DND-41 (cell line): ENCODE results near the gene DUOXA2.
"Not testable (repeated sequence)": the region's sequence is repeated elsewhere in the genome, so short reads cannot be mapped to it uniquely, and the experiment has no call there.

ENCODE experiments used
- ATAC-seq: fragments of 200-7000 bp; cut with Tn5 transposase; 3 replicates; pipeline ENCODE4 v1.9.1; 2021; ENCODE audit warnings: low read depth; ENCODE audit not compliant: insufficient read depth
- DNase-seq: peaks from one replicate; pipeline ENCODE4 v3.0.0-alpha.2; 2020
- H2AFZ ChIP-seq: 2 replicates; pipeline ENCODE4 v1.6.0; 2012; ENCODE audit warnings: low read depth, low read length
- H3K27ac ChIP-seq: 2 replicates; pipeline ENCODE4 v1.5.1; 2012; ENCODE audit warnings: low read length, inconsistent platforms
- H3K27me3 ChIP-seq: fragments of 200-600 bp; sonication (generic); 2 replicates; pipeline ENCODE4 v1.6.0; 2012; ENCODE audit warnings: low read length, mild to moderate bottlenecking, inconsistent platforms; ENCODE audit not compliant: insufficient read depth, poor library complexity
- H3K36me3 ChIP-seq: 2 replicates; pipeline ENCODE4 v1.5.1; 2012; ENCODE audit warnings: low read length, inconsistent platforms; ENCODE audit not compliant: insufficient read depth
- H3K4me1 ChIP-seq: 2 replicates; pipeline ENCODE4 v1.5.1; 2012; ENCODE audit warnings: mild to moderate bottlenecking, low read length; ENCODE audit not compliant: insufficient read depth
- H3K4me2 ChIP-seq: 2 replicates; pipeline ENCODE4 v1.6.0; 2012; ENCODE audit warnings: mild to moderate bottlenecking, moderate library complexity, low read length, inconsistent platforms; ENCODE audit not compliant: insufficient read depth
- H3K4me3 ChIP-seq, 2 experiments: fragments of 200-600 bp in 1 of 2; shearing (Covaris generic) in 1 of 2; 2 replicates each; pipeline ENCODE4 v1.5.1; 2012 to 2016; ENCODE audit warnings: inconsistent platforms in 2 of 2, low read length in 2 of 2, mild to moderate bottlenecking in 2 of 2, low read depth in 1 of 2, moderate library complexity in 1 of 2
- H3K79me2 ChIP-seq: 2 replicates; pipeline ENCODE4 v1.6.0; 2012; ENCODE audit warnings: low read length, inconsistent platforms; ENCODE audit not compliant: insufficient read depth
- H3K9ac ChIP-seq: 2 replicates; pipeline ENCODE4 v1.6.0; 2012; ENCODE audit warnings: low read depth, mild to moderate bottlenecking, inconsistent platforms, low read length, moderate library complexity
- H3K9me3 ChIP-seq: 2 replicates; pipeline ENCODE4 v1.5.1; 2012; ENCODE audit warnings: low read length, moderate library complexity, mild to moderate bottlenecking, inconsistent platforms; ENCODE audit not compliant: insufficient read depth, severe bottlenecking
- H4K20me1 ChIP-seq: 2 replicates; pipeline ENCODE4 v1.6.0; 2012; ENCODE audit warnings: low read length; ENCODE audit not compliant: insufficient read depth
- EZH2 ChIP-seq: IDR thresholded peaks from 3 replicates; pipeline ENCODE4 v1.6.1; 2012; ENCODE audit warnings: borderline replicate concordance, low read depth, mild to moderate bottlenecking, moderate library complexity, low read length, inconsistent platforms; ENCODE audit not compliant: severe bottlenecking
- TF ChIP-seq, protein P1 (sequence below): IDR thresholded peaks from 2 replicates; pipeline ENCODE4 v1.5.1; 2012; ENCODE audit warnings: borderline replicate concordance, low read length, moderate library complexity, mild to moderate bottlenecking; ENCODE audit not compliant: poor library complexity, severe bottlenecking; ENCODE audit errors: extremely low read depth

Gene DUOXA2

DNA sequence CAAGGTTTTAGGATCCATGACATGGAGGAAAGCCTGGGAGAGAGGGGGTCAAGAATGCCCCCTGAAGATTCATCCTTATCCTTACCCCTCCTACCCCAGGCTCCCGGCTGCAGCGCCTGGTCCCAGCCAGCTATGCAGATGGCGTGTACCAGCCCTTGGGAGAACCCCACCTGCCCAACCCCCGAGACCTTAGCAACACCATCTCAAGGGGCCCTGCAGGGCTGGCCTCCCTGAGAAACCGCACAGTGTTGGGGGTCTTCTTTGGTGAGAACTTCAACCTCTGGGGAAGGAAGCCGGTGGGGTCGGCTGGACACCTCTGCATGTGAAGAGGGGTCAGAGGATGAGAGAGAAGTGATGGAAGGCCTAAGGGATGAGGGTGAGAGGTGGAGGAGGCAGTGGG, 19.9 kb downstream of the DUOXA2 start:
- H3K9ac ChIP-seq: no peak overlapping the region
- H2AFZ ChIP-seq: no peak overlapping the region
- DNase-seq (no peak), ATAC-seq (no peak)
- H3K9me3 ChIP-seq: no peaks in the 10 kb centered on the region
- H3K36me3 ChIP-seq: no peaks in the 10 kb centered on the region
- H4K20me1 ChIP-seq: no peaks in the 10 kb centered on the region
- no peak overlapping the region for H3K27ac ChIP-seq
- H3K27me3 ChIP-seq: no peaks in the 10 kb centered on the region
- no peak overlapping the region for H3K4me3 ChIP-seq
- H3K79me2 ChIP-seq: no peaks in the 10 kb centered on the region
- no peak for TF ChIP-seq EZH2
- TF ChIP-seq, protein P1, sequence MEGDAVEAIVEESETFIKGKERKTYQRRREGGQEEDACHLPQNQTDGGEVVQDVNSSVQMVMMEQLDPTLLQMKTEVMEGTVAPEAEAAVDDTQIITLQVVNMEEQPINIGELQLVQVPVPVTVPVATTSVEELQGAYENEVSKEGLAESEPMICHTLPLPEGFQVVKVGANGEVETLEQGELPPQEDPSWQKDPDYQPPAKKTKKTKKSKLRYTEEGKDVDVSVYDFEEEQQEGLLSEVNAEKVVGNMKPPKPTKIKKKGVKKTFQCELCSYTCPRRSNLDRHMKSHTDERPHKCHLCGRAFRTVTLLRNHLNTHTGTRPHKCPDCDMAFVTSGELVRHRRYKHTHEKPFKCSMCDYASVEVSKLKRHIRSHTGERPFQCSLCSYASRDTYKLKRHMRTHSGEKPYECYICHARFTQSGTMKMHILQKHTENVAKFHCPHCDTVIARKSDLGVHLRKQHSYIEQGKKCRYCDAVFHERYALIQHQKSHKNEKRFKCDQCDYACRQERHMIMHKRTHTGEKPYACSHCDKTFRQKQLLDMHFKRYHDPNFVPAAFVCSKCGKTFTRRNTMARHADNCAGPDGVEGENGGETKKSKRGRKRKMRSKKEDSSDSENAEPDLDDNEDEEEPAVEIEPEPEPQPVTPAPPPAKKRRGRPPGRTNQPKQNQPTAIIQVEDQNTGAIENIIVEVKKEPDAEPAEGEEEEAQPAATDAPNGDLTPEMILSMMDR: no peak
- H3K4me2 ChIP-seq: no peak overlapping the region
- no peaks in the 10 kb centered on the region for H3K4me1 ChIP-seq

DNA sequence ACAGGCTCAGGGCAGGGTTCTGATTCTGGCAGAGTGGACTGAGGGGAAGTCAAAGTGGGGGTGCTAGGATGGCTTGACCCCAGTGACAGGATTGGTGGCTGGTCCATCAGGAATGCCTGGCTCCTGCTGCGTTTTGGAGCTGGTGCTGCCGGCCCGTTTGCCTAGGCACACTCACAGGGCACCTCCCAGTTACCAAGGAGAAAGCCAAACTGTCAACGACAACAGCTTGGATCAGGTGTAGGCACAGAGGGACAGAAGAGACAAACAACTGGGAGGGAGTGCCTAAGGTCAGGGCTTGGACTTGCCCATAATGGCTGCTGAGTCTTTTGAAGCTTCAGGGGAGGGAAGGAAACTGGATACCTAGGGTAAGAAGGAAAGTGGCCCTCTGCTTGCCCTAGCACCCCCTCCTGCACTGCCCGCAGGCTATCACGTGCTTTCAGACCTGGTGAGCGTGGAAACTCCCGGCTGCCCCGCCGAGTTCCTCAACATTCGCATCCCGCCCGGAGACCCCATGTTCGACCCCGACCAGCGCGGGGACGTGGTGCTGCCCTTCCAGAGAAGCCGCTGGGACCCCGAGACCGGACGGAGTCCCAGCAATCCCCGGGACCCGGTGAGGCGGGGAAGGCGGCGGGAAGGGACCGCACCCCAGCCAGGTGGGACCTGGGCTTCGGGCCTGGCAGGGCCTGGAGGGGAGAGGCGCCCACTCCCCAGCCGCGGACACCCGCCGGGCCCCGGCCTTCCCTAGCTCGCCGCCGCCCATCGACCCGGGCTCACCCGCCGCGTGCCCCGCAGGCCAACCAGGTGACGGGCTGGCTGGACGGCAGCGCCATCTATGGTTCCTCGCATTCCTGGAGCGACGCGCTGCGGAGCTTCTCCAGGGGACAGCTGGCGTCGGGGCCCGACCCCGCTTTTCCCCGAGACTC, 20.8 kb downstream of the DUOXA2 start:
- Histone ChIP-seq H3K9ac (no peak overlapping the region), H3K27me3 (no peaks in the 10 kb centered on the region), H3K4me1 (no peaks in the 10 kb centered on the region), H3K36me3 (no peaks in the 10 kb centered on the region), H3K27ac (no peak overlapping the region), H3K79me2 (no peaks in the 10 kb centered on the region), H4K20me1 (no peaks in the 10 kb centered on the region), H3K9me3 (no peaks in the 10 kb centered on the region), H2AFZ (no peak overlapping the region), H3K4me2 (no peak overlapping the region), H3K4me3 (no peak overlapping the region)
- DNase-seq (no peak), ATAC-seq (no peak)
- TF ChIP-seq, protein P1: no peak
- no peak for TF ChIP-seq EZH2

DNA sequence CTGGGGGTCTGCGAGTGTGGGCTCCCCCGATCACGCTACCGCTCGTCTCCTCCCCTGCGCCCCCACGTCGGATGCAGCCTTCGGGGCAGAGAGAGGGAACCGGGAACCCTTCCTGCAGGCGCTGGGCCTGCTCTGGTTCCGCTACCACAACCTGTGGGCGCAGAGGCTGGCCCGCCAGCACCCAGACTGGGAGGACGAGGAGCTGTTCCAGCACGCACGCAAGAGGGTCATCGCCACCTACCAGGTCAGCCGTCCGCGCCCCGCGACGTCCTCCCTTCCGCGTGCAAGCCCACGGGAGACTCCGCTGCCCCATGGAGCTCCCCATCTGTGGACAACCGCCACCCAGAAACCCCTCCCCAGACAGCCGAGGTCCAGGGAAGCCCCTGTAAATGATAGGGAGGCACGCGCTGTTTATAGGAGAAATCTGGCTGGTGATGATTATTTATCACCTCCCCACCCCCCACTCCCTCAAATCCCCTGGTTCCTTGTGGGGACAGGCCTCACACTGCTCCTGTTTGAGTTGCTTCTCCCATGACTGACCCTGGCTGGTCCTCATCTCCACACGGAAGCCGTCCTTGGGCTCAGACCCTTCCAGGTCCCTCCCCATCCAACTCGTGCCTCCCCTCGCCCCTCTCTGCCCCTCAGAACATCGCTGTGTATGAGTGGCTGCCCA, 21.7 kb downstream of the DUOXA2 start:
- H3K4me1 ChIP-seq, H3K4me3 ChIP-seq: not testable (repeated sequence)

DNA sequence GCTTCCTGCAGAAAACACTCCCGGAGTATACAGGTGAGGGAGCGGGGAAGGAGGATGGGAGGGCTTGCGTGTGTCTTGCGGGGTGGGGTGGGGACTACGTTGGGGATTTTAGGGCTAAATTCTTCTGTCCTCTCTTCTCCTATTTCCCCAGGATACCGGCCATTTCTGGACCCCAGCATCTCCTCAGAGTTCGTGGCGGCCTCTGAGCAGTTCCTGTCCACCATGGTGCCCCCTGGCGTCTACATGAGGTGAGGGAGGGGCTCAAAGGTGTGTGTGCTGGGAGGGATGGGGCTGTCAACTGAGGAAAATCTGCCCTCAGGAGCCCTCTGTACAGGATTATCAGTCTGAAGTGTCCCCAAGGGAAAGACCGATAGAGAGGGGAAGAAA, 22.2 kb downstream of the DUOXA2 start:
- Histone ChIP-seq H3K4me2 (no peak overlapping the region), H3K4me1 (no peaks in the 10 kb centered on the region), H3K27ac (no peak overlapping the region), H3K9me3 (no peaks in the 10 kb centered on the region), H4K20me1 (no peaks in the 10 kb centered on the region), H3K9ac (no peak overlapping the region), H3K36me3 (no peaks in the 10 kb centered on the region), H3K4me3 (no peak overlapping the region), H3K79me2 (no peaks in the 10 kb centered on the region), H3K27me3 (no peaks in the 10 kb centered on the region), H2AFZ (no peak overlapping the region)
- no peak for DNase-seq
- no peak for TF ChIP-seq EZH2
- ATAC-seq: no peak

More for the DNA sequence above, 21.7 kb downstream of the DUOXA2 start:
- H4K20me1 ChIP-seq, DNase-seq, H3K27me3 ChIP-seq, H3K79me2 ChIP-seq, H3K27ac ChIP-seq, H3K9ac ChIP-seq, H3K9me3 ChIP-seq, H3K36me3 ChIP-seq, ATAC-seq, H2AFZ ChIP-seq, H3K4me2 ChIP-seq: not testable (repeated sequence)
